HK-2 (cell line): ENCODE results near the gene ZNHIT6.
A peak's percentile ranks its signal among the peaks of the same experiment; 100 is the strongest.
"Not testable (repeated sequence)": the region's sequence is repeated elsewhere in the genome, so short reads cannot be mapped to it uniquely, and the experiment has no call there.

Experiments used
- DNase-seq: peaks from one replicate; pipeline ENCODE4 v3.0.0-alpha.2; 2018; ENCODE audit not compliant: unreplicated experiment

Gene ZNHIT6, protein sequence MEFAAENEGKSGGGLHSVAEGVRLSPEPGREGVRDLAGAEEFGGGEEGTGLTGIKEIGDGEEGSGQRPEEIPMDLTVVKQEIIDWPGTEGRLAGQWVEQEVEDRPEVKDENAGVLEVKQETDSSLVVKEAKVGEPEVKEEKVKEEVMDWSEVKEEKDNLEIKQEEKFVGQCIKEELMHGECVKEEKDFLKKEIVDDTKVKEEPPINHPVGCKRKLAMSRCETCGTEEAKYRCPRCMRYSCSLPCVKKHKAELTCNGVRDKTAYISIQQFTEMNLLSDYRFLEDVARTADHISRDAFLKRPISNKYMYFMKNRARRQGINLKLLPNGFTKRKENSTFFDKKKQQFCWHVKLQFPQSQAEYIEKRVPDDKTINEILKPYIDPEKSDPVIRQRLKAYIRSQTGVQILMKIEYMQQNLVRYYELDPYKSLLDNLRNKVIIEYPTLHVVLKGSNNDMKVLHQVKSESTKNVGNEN

DNA sequence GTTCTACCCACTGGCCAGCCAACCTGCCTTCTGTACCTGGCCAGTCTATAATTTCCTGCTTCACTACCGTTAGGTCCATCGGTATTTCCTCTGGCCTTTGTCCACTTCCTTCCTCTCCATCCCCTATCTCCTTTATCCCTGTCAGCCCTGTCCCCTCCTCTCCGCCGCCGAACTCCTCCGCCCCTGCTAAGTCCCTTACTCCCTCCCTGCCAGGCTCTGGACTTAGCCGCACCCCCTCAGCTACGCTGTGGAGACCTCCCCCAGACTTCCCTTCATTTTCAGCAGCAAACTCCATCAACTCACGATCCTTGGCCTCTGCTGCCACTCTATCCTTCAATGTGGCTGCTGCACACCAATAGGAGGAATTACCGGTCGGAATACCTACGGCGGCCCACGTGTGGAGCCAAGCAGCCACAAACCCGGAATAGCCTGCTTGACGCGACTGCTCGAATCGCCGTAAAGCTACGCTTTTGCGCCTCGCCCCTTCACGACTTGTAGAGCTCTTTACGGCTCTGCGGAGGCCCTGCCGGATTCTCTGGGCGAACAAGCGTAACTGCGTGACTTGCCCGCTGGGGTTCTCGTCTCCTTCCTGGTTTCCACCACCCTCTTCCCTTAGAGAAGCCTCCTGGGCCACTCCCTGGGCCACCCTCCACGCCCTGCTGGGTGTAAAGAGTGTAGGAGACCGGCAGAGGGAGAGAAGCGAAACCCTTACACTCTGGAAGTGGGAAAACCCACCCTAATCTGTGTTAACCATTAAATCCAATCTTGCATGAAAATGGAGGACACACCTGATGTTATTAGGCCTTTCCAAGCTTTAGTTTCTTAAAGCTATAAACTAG lies at the start of gene ZNHIT6:
TSS of gene ZNHIT6 (minus strand) at position 444 of the 839 bp plus-strand sequence. CDS start at position 295, 149 bp downstream.
- peak; percentile 95 for DNase-seq

DNA sequence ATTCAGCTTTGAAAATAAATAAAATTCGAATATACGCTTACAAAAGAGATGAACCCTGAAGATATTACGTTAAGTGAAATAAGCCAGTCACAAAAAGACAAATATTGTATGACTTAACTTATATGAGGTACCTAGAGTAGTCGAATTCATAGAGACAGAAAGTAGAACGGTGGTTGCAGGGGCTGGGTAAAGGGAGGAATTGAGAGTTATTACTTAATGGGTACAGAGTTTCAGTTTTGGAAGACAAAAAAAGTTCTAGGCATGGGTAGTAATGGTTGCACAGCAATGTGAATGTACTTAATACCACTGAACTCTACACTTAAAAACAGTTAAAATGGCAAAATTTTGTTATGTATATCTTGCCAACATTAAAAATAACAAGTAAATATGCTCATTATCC lies 48.6 kb upstream of the ZNHIT6 start:
- no peak for DNase-seq

DNA sequence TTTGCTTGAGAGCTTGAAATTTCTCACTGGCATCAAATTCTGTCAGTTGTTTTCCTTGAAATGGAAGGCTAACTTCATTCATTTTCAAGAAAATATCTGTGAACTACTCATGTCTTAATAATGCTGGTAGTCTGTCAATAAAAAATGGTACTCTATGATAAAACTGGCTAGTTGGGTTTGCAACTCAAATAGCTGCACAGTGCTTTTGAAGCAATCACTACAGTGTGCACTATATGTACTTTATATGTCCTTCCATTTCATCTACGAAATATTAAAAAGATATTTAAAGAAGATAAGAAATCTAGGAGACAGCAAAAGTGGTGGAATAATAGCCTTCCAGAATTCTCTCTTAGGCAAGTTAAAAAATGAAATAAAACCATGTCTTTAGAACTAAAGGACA lies 39.9 kb upstream of the ZNHIT6 start:
- no peak for DNase-seq

DNA sequence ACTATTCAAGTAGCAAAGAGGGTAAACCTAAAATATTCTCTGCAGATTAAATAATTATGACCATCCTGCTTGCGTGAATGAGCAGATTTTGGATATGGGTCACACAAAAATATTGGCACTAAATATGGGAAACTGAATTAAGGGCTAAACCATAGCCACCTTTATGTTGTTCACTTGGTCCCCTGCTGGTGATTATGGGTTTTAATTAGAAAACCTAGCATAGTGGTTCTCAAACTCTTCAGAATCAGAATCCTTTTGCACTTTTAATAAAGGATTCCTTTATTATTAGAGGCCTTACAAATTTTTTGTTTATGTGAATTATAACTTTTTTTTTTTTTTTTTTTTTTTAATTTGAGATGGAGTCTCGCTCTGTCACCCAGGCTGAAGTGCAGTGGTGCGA lies 38.5 kb upstream of the ZNHIT6 start:
- no peak for DNase-seq

DNA sequence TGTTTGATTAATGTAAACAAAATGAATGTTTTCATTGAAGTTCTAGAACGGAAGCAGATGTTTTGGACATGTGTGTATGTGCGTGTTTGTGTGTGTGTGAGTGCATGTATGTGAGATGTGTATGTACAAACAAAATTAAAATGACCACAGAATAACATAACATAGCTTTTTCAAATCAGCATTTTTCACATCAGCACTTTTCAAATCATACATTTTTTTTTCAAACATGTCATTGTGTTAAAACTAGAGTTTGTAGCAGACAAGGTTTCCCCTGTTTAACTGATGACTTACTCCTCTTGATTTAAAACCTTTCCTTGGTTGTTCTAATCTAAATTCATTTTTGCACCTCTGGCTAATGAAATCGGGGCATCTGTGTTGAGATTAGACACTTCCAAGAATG lies 35.6 kb upstream of the ZNHIT6 start:
- DNase-seq: no peak

DNA sequence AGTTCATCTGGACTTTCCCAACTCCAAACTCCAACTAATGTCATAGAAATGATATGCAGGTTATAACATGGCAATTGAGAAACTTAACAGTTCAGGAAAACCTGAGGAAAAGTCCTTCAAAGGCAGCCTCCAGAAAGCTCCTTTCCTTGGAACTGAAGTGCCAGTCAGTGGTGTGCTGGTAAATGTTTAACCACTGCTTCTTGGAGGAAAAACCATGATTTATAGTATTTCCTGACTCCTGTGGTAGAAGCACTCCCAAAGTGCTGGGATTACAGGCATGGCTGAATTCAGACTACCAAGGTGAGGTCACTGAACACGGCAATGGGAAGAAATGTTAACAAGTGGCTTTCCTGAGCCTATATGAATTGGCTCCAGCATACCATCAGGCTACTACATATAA lies 26.7 kb upstream of the ZNHIT6 start:
- peak; percentile 59 for DNase-seq

DNA sequence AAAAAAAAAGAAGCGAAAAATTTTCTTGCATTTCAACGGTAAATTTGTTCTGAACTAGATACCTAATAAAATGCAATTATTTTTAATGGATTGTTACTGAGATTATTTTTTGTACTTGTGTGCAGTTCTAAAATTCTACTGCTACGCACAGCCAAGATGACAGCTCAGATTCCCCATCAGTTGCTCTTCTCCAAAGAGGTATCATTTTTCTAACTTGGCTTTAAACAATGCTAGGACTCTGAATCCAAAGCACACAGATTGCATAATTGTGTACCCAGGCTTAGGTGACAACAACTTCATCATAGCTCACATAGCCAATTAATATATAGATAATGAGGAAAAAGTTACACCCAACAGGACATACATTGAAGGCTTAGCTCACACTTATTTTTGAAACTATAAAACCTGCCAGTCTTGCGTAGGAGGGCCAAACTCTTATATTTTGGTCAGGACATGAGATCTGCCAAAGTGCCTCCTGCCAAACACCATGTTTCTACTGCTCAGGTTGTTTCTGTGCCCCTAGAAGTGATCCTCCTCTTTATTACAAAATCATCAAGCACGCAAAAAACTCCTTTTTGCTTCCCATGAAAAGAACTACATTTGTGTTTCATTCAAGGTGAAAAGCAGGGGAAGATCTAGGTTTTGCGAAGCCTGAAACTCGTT lies 10.6 kb upstream of the ZNHIT6 start:
- no peak for DNase-seq

DNA sequence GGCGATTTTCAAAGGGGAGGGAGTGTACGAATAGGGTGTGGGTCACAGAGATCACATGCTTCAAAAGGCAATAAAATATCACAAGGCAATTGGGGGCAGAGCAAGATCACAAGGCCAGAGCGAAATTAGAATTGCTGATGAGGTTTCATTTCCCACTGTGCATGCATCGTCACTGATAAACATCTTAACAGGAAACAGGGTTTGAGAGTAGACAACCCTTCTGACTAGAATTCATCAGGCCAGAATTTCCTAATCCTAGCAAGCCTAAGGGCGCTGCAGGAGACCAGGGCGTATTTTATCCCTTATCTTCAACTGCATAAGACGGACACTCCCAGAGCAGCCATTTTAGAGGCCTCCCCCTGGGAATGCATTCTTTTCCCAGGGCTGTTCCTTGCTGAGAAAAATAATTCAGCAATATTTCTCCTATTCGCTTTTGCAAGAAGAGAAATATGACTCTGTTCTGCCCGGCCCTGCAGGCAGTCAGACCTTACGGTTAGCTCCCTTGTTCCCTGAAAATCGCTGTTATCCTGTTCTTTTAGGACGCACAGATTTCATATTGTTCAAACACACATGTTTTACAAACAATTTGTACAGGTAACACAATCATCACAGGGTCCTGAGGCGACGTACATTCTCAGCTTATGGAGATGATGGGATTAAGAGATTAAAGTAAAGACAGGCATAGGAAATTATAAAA lies 6.3 kb upstream of the ZNHIT6 start:
- DNase-seq: not testable (repeated sequence)

DNA sequence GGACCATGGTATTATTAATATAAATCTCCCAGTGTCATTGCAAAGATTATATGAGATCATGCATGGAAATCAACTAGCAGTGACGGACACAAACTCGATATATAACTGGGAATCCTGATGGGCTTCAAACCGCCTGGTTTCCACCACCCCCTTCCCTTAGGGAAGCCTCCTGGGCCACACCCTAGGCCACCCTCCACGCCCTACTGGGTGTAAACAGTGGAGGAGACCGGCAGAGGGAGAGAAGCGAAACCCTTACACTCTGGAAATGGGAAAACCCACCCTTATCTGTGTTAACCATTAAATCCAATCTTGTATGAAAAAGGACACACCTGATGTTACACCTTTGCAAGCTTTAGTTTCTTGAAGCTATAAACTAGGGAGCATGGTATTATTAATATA lies 595 bp upstream of the ZNHIT6 start:
- no peak for DNase-seq

DNA sequence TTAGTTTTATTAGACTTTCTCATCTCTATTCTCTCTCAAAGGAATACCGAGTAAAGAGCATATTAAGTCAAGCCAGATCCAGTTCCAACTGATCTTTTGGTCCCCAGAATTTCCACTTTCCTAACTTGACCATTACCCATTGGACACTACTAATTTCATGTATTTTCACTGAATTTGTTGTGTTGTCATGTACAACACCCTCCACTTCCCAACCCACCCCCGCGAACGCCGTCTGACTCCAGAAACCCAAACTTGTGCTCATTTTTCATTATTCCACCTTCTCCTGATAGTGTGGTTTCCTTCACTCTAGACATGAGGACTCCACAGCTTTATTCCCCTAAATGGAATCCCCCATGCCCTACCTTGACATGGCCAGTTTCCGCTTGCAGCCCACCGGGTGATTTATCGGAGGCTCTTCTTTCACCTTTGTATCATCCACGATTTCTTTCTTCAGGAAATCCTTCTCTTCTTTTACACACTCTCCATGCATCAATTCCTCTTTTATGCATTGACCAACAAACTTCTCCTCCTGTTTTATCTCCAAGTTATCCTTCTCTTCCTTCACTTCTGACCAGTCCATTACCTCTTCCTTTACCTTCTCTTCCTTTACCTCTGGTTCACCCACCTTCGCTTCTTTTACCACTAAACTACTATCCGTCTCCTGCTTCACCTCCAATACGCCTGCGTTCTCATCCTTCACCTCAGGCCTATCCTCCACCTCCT lies 805 bp downstream of the ZNHIT6 start:
- DNase-seq: no peak

DNA sequence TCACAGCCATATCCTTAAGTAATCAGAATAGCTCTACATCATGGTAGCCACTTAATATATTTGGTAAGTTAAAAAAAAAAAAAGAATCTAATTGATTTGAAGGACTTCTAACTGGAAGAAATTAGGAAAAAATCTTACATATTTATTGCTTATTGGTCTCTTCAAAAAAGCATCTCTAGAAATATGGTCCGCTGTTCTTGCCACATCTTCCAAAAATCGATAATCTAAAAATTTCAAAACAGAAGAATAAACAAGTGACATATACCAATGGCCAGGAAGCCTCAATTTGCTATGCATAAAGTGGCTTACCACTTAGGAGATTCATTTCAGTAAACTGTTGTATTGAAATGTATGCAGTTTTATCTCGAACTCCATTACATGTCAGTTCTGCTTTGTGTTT lies 2.3 kb downstream of the ZNHIT6 start:
- DNase-seq: no peak

DNA sequence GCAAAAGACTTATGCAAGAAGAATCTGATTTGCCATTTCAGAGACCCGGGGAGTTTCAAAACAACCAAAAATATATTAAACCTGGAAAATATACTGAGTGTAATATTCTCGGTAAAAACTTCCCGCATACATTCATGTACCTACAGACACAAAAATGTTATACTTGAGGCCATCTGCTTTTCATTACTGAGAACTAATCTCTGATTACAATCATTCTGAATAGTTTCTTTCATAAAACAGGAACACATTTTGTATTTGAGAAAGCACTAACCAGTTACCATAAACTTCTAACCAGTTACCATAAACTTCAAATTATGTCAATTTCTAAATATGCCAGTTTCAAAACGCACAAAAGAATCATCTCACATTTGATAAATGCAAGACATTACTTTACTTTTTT lies 7.8 kb downstream of the ZNHIT6 start:
- no peak for DNase-seq

DNA sequence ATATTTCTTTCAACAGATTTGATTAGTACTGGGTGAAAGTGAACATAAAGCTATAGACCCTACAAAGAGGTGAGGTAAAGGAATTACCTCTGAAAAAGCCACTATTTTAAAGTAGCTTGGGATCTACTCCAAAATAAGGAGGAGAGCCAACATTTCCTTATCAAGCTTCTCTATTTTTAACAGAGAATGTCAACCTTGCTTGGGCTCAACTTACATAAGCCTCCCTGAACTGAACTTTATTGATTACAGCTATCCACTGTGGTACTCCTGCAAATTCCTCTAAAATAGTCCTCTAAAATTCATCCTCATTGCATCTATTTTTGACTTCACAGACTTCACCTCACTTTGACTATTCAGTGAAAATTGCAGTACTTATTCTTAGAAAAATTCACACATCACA lies 10.3 kb downstream of the ZNHIT6 start:
- no peak for DNase-seq

DNA sequence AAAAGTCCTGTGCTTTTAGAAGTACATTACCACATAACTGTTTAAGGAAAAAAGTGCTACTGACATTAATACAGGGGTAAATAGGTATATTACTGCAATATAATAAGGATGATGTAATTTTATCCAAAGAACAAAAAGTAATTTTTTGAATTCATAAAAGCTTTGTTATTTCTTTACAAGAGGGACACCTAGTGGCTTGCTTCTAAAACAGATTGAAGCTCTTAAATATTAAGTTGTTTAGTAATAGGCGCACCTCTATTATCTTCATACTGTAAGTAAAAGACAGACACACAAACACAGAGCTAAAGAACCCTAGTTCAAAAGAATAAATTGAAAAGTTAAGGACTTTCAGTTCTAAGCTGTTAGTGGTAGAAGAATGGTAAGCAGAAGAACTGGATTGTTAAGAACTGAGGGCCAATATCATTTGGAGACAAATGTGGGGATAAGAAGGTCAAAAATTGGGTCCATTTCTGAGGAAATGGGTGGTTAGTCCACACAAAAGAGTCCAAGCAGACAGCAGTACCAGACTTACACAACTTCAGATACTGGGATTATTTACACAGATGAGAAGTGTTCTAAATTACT lies 15.4 kb downstream of the ZNHIT6 start:
- no peak for DNase-seq

DNA sequence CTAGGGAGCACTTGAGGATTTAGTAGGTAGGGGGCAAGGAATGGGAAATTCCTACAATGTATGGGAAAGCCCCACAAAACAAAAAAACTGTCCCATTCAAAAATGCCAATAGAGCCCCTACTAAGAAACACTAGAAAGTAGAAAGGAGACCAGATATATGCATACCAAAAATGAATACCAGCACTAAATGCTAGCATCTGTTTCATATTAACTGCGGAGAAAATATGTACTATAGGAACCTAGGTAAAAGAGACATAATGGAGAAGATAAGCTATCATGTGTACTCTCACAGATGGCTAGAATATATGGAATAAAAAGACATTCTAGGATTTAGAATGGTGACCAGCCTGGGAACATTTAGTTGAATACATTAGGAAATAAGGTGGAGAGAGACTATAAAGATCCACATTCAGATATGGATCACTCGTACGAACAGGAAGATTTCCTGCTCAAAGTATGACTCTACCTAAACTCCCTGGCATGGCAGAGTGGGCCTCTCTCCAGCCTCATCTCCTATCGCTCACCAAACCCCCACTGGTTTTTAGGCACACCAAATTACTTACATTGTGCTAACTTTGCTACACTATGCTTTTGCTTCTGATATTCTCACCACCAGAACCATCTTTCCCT lies 18.3 kb downstream of the ZNHIT6 start:
- DNase-seq: no peak

DNA sequence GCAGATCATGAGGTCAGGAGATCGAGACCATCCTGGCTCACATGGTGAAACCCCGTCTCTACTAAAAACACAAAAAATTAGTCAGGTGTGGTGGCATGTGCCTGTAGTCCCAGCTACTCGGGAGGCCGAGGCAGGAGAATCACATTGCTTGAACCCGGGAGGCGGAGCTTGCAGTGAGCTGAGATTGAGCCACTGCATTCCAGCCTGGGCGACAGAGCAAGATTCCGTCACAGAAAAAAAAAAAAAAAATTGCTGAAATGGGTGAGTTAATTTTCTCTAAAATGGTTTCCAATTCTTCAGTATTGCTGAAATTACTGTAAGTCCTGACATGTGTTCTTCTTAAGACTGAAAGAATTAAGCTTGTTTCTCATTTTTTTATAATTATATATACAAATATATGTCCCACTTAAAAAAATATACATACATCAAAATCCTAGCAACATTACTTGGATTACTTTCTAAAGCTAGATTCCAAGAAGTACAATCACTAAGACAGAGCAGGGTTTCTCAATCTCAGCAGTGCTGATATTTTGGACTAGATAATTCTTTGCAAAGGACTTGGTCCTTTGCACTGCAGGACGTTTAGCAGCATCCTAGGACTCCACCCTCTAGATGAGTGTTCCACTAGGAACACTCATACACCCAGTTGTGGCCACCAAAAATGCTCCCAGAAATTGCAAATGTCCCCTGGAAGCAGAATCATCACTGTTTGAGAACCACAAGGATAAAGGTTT lies 24.8 kb downstream of the ZNHIT6 start:
- DNase-seq: no peak

DNA sequence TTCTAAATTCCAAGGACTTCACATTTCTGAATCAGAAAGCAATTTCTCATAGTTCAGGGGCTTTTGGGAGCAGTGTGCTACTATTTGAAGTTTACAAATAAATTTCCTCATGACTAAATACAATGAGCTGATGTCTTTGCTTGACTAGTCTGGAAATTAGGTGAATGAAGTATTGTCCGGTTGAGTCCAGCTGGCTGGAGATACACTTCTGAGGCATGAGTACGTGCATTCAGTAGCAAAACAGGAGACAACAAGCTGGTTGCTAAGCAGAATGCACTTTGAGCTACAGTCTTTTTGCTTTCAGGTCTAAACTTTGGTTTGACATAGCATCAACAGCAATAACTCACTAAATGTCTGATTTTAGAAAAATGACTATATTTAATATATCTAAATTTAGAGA lies 27.1 kb downstream of the ZNHIT6 start:
- DNase-seq: no peak

DNA sequence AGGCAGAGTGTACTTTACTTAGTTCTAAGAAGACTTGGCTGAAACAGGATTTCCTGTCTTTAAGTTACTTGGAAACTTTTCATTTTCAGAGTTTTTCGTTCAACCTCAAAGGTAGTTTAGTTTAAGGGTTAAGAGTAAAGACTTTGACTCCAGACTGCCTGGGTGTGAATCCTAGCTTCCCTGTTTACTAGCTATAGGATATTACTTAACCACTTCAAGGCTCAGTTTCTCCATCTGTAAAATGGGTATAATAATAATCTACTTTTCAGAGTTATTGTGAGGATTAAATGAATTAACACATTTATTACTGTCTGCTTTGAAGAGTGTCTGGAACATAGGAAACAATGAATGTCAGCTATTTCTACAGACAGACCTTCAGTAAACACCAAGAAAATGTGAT lies 30.0 kb downstream of the ZNHIT6 start:
- no peak for DNase-seq

DNA sequence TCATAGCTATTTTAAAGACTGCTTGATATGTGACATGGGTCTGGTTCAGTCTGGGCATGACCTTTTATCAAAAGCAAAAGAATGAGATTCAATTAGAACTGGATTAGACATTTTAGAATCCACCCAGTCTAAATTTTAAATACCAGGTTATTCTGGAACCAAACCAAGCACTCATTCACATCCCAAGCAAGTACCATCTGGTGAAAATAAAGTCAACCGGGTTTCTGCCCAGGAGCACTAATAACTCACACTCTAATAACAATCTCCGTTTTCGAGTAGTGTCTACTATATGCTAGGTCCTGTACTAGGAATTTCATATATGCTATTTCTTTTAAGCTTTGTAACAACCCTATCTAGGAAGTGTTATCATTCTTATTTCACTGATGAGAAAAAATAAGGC lies 30.6 kb downstream of the ZNHIT6 start:
- DNase-seq: no peak
